ENCODE measurements around the gene SYNJ2BP. TPM values are rescaled to one million over a fixed set of nuclear protein-coding genes. Genes with fewer than 3 reads are reported as not detected.
"Not testable (repeated sequence)": the region's sequence is repeated elsewhere in the genome, so short reads cannot be mapped to it uniquely, and the experiment has no call there.

Gene SYNJ2BP
- total RNA-seq, 1 donor from 2014 or later: 25.9 TPM

DNA sequence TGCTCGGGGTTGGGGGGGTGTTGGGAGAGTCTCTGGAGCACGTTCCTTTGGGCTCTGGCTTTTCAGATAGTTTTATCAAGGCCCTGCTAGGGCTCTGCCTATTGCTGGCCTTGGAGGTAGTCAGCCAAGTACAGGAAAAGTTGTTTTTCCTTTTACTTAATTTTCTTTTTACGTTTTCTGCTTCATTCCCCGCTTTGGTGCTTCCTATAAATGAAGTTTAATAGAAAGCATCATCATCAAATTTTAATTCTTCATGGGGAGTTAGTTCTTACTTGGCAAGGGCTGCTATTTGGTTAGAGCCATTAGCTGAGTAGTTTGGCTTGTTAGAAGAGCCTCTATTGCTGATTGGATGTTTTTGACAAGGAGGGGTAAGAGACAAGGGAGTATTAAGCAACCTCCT is 20.0 kb upstream of the SYNJ2BP start:
- no peaks in the 10 kb centered on the region for H3K4me1 Mint-ChIP-seq
- H3K9me3 Mint-ChIP-seq: peaks cover 27% of the 10 kb centered on the region

DNA sequence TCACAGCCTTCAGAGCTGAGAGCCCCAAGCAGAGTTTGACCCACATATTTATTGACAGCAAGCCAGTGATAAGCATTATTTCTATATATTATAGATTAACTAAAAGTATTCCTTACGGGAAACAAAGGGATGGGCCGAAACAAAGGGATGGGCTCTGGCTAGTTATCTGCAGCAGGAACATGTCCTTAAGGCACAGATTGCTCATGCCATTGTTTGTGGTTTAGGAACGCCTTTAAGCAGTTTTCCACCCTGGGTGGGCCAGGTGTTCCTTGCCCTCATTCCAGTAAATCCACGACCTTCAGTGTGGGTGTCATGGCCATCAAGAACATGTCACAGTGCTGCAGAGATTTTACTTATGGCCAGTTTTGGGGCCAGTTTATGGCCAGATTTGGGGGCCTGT is 9.7 kb upstream of the SYNJ2BP start:
- H3K4me3 Mint-ChIP-seq; H3K9ac ChIP-seq; H3K27ac Mint-ChIP-seq; H3K79me2 ChIP-seq (ENCODE audit: low read depth); H2AFZ ChIP-seq (replicated peaks); H3K4me2 ChIP-seq; H3K4me1 ChIP-seq; H3K36me3 ChIP-seq; DNase-seq (ENCODE audit: low spot score); H3K36me3 Mint-ChIP-seq; H3K27me3 ChIP-seq; H3K27ac ChIP-seq; H3K4me1 Mint-ChIP-seq; H3K9me3 ChIP-seq (ENCODE audit: low read depth); H3K27me3 Mint-ChIP-seq (ENCODE audit: insufficient read depth, low read depth); H4K20me1 ChIP-seq (ENCODE audit: low read depth); H3K4me3 ChIP-seq: not testable (repeated sequence)
- peaks cover 12% of the 10 kb centered on the region for H3F3A ChIP-seq (ENCODE audit: low read depth)
- H3K9me3 Mint-ChIP-seq: peaks cover 25% of the 10 kb centered on the region

More for the DNA sequence above, 20.0 kb upstream of the SYNJ2BP start:
- Mint-ChIP-seq H3K36me3 (no peaks in the 10 kb centered on the region), H3K27ac (no peak overlapping the region), H3K4me3 (no peak overlapping the region), H3K27me3 (ENCODE audit: insufficient read depth, low read depth) (peaks cover 2% of the 10 kb centered on the region)
- Histone ChIP-seq H3K4me2 (no peak overlapping the region), H3K9me3 (ENCODE audit: low read depth) (peaks cover 5% of the 10 kb centered on the region), H2AFZ (replicated peaks) (no peak overlapping the region), H4K20me1 (ENCODE audit: low read depth) (no peaks in the 10 kb centered on the region), H3K79me2 (ENCODE audit: low read depth) (no peaks in the 10 kb centered on the region), H3K27me3 (no peaks in the 10 kb centered on the region), H3K27ac (no peak overlapping the region), H3K4me3 (no peak overlapping the region), H3K9ac (no peak overlapping the region), H3F3A (ENCODE audit: low read depth) (no peaks in the 10 kb centered on the region), H3K4me1 (no peaks in the 10 kb centered on the region), H3K36me3 (no peaks in the 10 kb centered on the region)
- DNase-seq (ENCODE audit: low spot score): no peak
- no peak for TF ChIP-seq EZH2 (IDR thresholded peaks at IDR 0.05)
- no peak for TF ChIP-seq EZH2phosphoT487 (IDR thresholded peaks at IDR 0.05)

DNA sequence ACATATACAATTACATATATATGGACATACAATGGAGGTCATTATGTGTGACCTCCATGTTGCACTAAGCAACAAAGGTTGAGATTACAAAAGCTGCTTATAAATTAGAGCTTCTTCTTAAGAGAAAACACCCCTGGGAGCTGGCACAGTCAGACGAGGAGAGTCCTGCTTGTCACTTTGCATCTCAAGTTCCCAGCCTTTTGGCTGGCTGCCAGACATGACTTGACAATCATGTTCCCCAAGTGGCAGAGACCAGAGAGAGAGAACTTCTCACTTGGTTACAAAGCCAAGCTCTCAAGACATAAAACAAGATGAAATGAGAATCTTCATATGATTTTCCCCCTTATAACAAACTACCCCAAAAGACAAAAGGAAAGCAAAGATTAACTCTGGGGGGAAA is 8.5 kb upstream of the SYNJ2BP start:
- Histone ChIP-seq H3K9me3 (ENCODE audit: low read depth) (peaks cover 5% of the 10 kb centered on the region), H3K9ac (no peak overlapping the region), H3K27me3 (no peaks in the 10 kb centered on the region), H3K79me2 (ENCODE audit: low read depth) (no peaks in the 10 kb centered on the region), H3K4me3 (no peak overlapping the region), H3K27ac (no peak overlapping the region), H3K36me3 (no peaks in the 10 kb centered on the region), H3K4me1 (no peaks in the 10 kb centered on the region), H2AFZ (replicated peaks) (no peak overlapping the region), H3K4me2 (no peak overlapping the region), H3F3A (ENCODE audit: low read depth) (peaks cover 12% of the 10 kb centered on the region), H4K20me1 (ENCODE audit: low read depth) (no peaks in the 10 kb centered on the region)
- no peaks in the 10 kb centered on the region for H3K4me1 Mint-ChIP-seq
- peaks cover 3% of the 10 kb centered on the region for H3K27me3 Mint-ChIP-seq (ENCODE audit: insufficient read depth, low read depth)
- TF ChIP-seq EZH2phosphoT487 (IDR thresholded peaks at IDR 0.05) (no peak), EZH2 (IDR thresholded peaks at IDR 0.05) (no peak)
- peaks cover 16% of the 10 kb centered on the region for H3K9me3 Mint-ChIP-seq
- H3K27ac Mint-ChIP-seq: no peak overlapping the region
- no peak for DNase-seq (ENCODE audit: low spot score)
- H3K4me3 Mint-ChIP-seq: no peak overlapping the region
- H3K36me3 Mint-ChIP-seq: no peaks in the 10 kb centered on the region

DNA sequence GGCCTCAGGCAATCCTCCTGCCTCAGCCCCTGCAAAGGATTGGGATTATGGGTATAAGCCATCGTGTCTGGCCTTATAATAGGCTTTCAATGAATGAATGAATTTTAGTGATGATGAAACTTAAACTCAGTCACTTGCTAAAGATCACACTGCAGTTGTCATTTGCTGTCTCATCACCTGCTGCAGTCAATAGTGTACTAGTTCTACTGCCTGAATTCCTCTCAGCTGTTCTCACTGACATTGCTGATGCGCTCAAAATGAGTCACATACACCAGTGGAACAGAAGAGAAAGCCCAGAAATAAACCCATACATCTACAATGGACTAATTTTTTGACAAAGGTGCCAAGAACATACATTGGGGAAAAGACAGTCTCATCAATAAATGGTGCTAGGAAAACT is 5.6 kb upstream of the SYNJ2BP start:
- Mint-ChIP-seq H3K4me3 (no peak overlapping the region), H3K4me1 (no peaks in the 10 kb centered on the region), H3K27me3 (ENCODE audit: insufficient read depth, low read depth) (no peaks in the 10 kb centered on the region), H3K27ac (no peak overlapping the region), H3K9me3 (peaks cover 10% of the 10 kb centered on the region), H3K36me3 (no peaks in the 10 kb centered on the region)
- TF ChIP-seq, protein P1, sequence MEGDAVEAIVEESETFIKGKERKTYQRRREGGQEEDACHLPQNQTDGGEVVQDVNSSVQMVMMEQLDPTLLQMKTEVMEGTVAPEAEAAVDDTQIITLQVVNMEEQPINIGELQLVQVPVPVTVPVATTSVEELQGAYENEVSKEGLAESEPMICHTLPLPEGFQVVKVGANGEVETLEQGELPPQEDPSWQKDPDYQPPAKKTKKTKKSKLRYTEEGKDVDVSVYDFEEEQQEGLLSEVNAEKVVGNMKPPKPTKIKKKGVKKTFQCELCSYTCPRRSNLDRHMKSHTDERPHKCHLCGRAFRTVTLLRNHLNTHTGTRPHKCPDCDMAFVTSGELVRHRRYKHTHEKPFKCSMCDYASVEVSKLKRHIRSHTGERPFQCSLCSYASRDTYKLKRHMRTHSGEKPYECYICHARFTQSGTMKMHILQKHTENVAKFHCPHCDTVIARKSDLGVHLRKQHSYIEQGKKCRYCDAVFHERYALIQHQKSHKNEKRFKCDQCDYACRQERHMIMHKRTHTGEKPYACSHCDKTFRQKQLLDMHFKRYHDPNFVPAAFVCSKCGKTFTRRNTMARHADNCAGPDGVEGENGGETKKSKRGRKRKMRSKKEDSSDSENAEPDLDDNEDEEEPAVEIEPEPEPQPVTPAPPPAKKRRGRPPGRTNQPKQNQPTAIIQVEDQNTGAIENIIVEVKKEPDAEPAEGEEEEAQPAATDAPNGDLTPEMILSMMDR (IDR thresholded peaks at IDR 0.05): no peak
- TF ChIP-seq EZH2 (IDR thresholded peaks at IDR 0.05): no peak
- no peak for TF ChIP-seq EZH2phosphoT487 (IDR thresholded peaks at IDR 0.05)
- H3F3A ChIP-seq (ENCODE audit: low read depth): peaks cover 12% of the 10 kb centered on the region
- no peaks in the 10 kb centered on the region for H3K4me1 ChIP-seq
- H3K27ac ChIP-seq: no peak overlapping the region
- no peaks in the 10 kb centered on the region for H3K27me3 ChIP-seq
- H3K9ac ChIP-seq: no peak overlapping the region
- peaks cover 5% of the 10 kb centered on the region for H3K9me3 ChIP-seq (ENCODE audit: low read depth)
- no peaks in the 10 kb centered on the region for H4K20me1 ChIP-seq (ENCODE audit: low read depth)
- H3K4me3 ChIP-seq: no peak overlapping the region
- H3K36me3 ChIP-seq: no peaks in the 10 kb centered on the region
- no peak overlapping the region for H3K4me2 ChIP-seq
- DNase-seq (ENCODE audit: low spot score): no peak
- H3K79me2 ChIP-seq (ENCODE audit: low read depth): no peaks in the 10 kb centered on the region
- H2AFZ ChIP-seq (replicated peaks): no peak overlapping the region

DNA sequence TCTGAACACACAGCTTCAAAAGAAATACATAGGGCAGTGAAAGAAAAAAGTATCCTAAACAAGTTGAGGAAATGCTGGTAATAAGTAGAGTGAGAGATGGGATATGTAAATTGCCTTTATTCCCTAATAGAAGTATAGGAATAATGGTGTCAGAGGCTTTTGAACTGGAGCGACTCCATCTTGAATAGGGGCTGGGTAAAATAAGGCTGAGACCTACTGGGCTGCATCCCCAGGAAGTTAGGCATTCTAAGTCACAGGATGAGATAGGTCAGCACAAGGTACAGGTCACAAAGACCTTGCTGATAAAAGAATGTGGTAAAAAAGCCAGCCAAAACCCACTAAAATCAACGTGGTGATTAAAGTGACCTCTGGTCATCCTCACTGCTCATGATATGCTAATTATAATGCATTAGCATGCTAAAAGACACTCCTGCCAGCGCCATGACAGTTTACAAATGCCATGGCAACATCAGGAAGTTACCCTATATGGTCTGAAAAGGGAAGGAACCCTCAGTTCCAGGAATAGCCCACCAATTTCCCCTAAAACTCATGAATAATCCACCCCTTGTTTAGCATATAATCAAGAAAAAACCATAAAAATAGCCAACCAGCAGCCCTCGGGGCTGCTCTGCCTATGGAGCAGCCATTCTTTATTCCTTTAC is 2.5 kb upstream of the SYNJ2BP start:
- H3K4me1 ChIP-seq; H3K27me3 ChIP-seq; H3K9ac ChIP-seq; H3K36me3 ChIP-seq; H3K4me2 ChIP-seq; H3K9me3 Mint-ChIP-seq; H3K27ac ChIP-seq; H4K20me1 ChIP-seq (ENCODE audit: low read depth); H3F3A ChIP-seq (ENCODE audit: low read depth); H3K4me3 ChIP-seq; H3K36me3 Mint-ChIP-seq; H3K9me3 ChIP-seq (ENCODE audit: low read depth); H3K4me3 Mint-ChIP-seq; H3K27me3 Mint-ChIP-seq (ENCODE audit: insufficient read depth, low read depth); DNase-seq (ENCODE audit: low spot score); H3K4me1 Mint-ChIP-seq; H3K27ac Mint-ChIP-seq; H2AFZ ChIP-seq (replicated peaks): not testable (repeated sequence)
- peaks cover 25% of the 10 kb centered on the region for H3K79me2 ChIP-seq (ENCODE audit: low read depth)
